AG04449 (cell line): ENCODE results near the gene RRAD.
"Not testable (repeated sequence)": the region's sequence is repeated elsewhere in the genome, so short reads cannot be mapped to it uniquely, and the experiment has no call there.

ENCODE experiments used
- CTCF ChIA-PET: fragments of 350-600 bp; formaldehyde crosslinking; extraction: SDS; loops from one replicate; lab custom pipeline; 2021; ENCODE audit warnings: antibody characterized with exemption; lab: Yijun Ruan, JAX
- POLR2A ChIA-PET: fragments of 400-600, 350-600 bp; formaldehyde crosslinking; extraction: SDS; loops from one replicate; lab custom pipeline; 2020; ENCODE audit warnings: antibody characterized with exemption, inconsistent platforms; lab: Yijun Ruan, JAX
- DNase-seq: peaks from one replicate; pipeline ENCODE4 v3.0.0-alpha.2; 2010; ENCODE audit warnings: low read depth, low spot score
- H3K4me3 ChIP-seq: 2 replicates; pipeline ENCODE4 v1.5.1; 2011; ENCODE audit warnings: low read depth, mild to moderate bottlenecking, control low read depth, low read length
- TF ChIP-seq, protein P1 (sequence below): IDR thresholded peaks from one replicate; pipeline ENCODE4 v1.5.1; 2011; ENCODE audit warnings: mild to moderate bottlenecking, moderate library complexity, low read length, control low read depth, inconsistent platforms; ENCODE audit not compliant: insufficient read depth; ENCODE audit errors: missing control alignments

Gene RRAD, protein sequence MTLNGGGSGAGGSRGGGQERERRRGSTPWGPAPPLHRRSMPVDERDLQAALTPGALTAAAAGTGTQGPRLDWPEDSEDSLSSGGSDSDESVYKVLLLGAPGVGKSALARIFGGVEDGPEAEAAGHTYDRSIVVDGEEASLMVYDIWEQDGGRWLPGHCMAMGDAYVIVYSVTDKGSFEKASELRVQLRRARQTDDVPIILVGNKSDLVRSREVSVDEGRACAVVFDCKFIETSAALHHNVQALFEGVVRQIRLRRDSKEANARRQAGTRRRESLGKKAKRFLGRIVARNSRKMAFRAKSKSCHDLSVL

DNA sequence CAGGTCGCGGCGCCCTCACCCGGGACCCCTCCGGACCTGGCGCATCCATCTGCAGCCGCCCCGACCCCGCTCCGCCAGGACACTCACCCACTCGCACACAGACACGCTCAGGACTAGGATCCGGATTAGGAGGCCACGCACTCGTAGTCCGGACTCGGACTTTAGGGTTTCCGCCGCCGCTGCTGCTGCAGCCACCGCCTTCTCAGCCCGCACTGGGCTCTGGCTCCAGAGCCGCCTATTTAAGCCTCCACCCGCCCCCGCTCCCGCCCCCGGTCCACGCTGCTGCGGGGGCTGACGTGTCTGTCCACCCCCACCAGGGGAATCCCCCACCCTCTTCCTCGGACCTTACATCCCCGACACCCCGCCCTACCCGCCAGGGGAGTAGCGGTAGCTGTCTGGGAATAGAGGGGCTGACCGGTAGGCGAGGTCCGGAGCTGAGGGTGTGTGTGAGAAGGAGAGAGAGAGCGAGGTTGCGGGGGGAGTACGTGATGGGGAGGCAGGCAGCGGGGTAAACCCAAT is at the start of gene RRAD:
RRAD (minus strand) TSS at position 214 of the 519 bp plus-strand sequence. CDS start 356 bp downstream, outside the sequence.
- ChIA-PET CTCF (interaction anchor here (0.5 to 15.4 kb wide), 7 partner anchors 8 to 420 kb away, joined by 3 to 350 read pairs (median 3); partner anchors contain the start of genes CDH16 and NAE1), POLR2A (no interaction called here)
- peak within 1 kb of the TSS; percentile 46 for H3K4me3 ChIP-seq
- TF ChIP-seq, protein P1, sequence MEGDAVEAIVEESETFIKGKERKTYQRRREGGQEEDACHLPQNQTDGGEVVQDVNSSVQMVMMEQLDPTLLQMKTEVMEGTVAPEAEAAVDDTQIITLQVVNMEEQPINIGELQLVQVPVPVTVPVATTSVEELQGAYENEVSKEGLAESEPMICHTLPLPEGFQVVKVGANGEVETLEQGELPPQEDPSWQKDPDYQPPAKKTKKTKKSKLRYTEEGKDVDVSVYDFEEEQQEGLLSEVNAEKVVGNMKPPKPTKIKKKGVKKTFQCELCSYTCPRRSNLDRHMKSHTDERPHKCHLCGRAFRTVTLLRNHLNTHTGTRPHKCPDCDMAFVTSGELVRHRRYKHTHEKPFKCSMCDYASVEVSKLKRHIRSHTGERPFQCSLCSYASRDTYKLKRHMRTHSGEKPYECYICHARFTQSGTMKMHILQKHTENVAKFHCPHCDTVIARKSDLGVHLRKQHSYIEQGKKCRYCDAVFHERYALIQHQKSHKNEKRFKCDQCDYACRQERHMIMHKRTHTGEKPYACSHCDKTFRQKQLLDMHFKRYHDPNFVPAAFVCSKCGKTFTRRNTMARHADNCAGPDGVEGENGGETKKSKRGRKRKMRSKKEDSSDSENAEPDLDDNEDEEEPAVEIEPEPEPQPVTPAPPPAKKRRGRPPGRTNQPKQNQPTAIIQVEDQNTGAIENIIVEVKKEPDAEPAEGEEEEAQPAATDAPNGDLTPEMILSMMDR: no peak
- no peak for DNase-seq

DNA sequence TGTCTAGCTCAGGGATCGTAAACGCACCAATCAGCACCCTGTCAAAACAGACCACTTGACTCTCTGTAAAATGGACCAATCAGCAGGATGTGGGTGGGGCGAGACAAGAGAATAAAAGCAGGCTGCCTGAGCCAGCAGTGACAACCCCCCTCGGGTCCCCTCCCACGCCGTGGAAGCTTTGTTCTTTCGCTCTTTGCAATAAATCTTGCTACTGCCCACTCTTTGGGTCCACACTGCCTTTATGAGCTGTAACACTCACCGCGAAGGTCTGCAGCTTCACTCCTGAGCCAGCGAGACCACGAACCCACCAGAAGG is 49.6 kb upstream of the RRAD start:
- DNase-seq, POLR2A ChIA-PET, H3K4me3 ChIP-seq: not testable (repeated sequence)
- CTCF ChIA-PET: interaction anchor here (0.9 to 12.6 kb wide), 7 partner anchors 14 to 211 kb away, joined by 3 to 241 read pairs (median 7); partner anchors contain the start of genes B3GNT9, CES3, EXOC3L1 and FBXL8

DNA sequence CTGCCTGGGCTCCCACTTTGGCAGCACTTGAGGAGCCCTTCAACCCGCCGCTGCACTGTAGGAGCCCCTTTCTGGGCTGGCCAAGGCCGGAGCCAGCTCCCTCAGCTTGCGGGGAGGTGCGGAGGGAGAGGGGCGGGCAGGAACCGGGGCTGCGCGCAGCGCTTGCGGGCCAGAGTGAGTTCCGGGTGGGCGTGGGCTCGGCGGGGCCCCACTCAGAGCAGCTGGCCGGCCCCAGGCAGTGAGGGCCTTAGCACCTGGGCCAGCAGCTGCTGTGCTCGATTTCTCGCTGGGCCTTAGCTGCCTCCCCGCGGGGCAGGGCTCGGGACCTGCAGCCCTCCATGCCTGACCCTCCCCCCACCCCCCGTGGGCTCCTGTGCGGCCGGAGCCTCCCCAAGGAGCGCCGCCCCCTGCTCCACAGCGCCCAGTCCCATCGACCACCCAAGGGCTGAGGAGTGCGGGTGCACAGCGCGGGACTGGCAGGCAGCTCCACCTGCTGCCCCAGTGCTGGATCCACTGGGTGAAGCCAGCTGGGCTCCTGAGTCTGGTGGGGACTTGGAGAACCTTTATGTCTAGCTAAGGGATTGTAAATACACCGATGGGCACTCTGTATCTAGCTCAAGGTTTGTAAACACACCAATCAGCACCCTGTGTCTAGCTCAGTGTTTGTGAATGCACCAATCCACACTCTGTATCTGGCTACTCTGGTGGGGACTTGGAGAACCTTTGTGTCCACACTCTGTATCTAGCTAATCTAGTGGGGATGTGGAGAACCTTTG is 49.0 kb upstream of the RRAD start:
- CTCF ChIA-PET: interaction anchor here (0.9 to 12.6 kb wide), 8 partner anchors 13 to 211 kb away, joined by 3 to 241 read pairs (median 10); partner anchors contain the start of genes B3GNT9, CES3, EXOC3L1 and FBXL8
- POLR2A ChIA-PET, DNase-seq, H3K4me3 ChIP-seq: not testable (repeated sequence)

DNA sequence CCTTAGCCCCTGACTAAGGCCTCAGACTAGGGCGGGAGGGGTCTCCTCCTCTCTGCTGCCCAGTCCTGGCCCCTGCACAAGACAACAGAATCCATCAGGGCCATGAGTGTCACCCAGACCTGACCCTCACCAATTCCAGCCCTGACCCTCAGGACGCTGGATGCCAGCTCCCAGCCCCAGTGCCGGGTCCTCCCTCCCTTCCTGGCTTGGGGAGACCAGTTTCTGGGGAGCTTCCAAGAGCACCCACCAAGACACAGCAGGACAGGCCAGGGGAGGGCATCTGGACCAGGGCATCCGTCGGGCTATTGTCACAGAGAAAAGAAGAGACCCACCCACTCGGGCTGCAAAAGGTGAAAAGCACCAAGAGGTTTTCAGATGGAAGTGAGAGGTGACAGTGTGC is 48.4 kb upstream of the RRAD start:
- no peak overlapping the region for H3K4me3 ChIP-seq
- TF ChIP-seq, protein P1: no peak
- ChIA-PET POLR2A (no interaction called here), CTCF (interaction anchor here (1.0 to 12.6 kb wide), 7 partner anchors 11 to 212 kb away, joined by 4 to 241 read pairs (median 12); partner anchors contain the start of genes B3GNT9, CES3, EXOC3L1 and FBXL8)
- DNase-seq: no peak

DNA sequence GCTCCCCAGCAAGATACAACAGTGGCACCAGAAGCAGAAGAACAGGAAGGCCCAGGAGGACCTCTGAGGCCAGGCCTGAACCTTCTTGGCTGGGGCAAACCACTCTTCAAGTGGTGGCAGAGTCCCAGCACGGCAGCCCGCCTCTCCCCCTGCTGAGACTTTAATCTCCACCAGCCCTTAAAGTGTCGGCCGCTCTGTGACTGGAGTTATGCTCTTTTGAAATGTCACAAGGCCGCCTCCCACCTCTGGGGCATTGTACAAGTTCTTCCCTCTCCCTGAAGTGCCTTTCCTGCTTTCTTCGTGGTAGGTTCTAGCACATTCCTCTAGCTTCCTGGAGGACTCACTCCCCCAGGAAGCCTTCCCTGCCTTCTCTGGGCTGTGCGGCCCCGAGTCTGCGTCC is 47.6 kb upstream of the RRAD start:
- H3K4me3 ChIP-seq: no peak overlapping the region
- TF ChIP-seq, protein P1: no peak
- ChIA-PET CTCF (interaction anchor here (1.0 to 12.6 kb wide), 9 partner anchors 11 to 213 kb away, joined by 4 to 241 read pairs (median 7); partner anchors contain the start of genes B3GNT9, CES3, EXOC3L1 and FBXL8), POLR2A (no interaction called here)
- DNase-seq: no peak

DNA sequence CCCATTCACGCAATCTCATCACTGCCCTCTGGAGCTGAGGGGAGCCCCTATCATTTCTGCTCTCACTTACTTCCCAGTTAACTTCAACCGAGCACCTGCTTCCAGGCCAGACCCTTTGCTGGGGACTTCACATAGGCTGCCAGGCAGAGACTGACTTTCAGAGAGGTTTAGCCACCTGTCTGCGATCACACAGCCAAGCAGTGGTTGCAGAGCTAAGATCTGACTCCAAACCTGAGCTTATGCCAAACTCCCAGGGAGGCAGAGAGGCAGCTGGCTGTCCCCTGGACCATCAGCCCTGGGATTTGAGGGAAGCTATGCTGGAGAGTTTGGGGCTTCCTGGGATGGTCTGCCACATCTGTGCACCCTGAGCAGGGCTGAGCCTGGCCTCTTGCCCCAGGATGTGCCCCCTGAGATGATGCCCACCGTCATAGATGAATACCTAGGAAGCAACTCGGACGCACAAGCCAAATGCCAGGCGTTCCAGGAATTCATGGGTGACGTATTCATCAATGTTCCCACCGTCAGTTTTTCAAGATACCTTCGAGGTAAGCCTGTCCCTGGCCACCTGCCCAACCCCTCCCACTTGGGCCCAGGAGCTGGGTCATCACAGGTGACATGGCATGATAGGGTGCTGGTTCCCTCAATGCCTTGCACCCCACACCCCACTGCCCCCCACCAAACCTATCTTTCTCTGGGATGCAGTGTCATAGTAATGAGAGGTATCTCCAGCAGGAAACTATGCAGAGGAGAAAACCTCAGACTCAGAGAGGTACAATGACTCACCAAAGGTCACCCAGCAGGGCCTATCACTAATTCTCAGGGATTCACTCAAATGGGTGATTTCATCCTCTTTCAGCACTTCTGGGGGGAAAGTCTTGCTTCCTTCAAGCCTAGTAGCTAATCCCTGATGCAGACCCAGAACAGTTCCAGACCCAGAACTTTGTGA is 45.7 kb upstream of the RRAD start:
- TF ChIP-seq, protein P1: no peak
- CTCF ChIA-PET: interaction anchor here (1.0 to 12.6 kb wide), 10 partner anchors 9 to 214 kb away, joined by 3 to 241 read pairs (median 9); partner anchors contain the start of genes B3GNT9, CES3, EXOC3L1 and FBXL8
- POLR2A ChIA-PET: no interaction called here
- no peak for DNase-seq
- no peak overlapping the region for H3K4me3 ChIP-seq
